ENCODE measurements around the gene CLSTN2. TPM values are rescaled to one million over a fixed set of nuclear protein-coding genes. Genes with fewer than 3 reads are reported as not detected.

The CLSTN2 gene
- total RNA-seq, 2 donors from 2014 or later: 0.08 TPM; not detected in 1

GRCh38 chr3:140007911-140008869, 73.2 kb downstream of the CLSTN2 start:
- no peaks in the 10 kb centered on the region for H3K36me3 Mint-ChIP-seq (ENCODE audit: low read depth)
- H3K4me3 Mint-ChIP-seq: no peak overlapping the region
- H3K27me3 Mint-ChIP-seq: peaks cover 11% of the 10 kb centered on the region
- no peaks in the 10 kb centered on the region for H3K9me3 Mint-ChIP-seq
- no peaks in the 10 kb centered on the region for H3K4me1 Mint-ChIP-seq
- no peak for ATAC-seq (replicated peaks)
- H3K27ac Mint-ChIP-seq: no peak overlapping the region

GRCh38 chr3:140010391-140010790, 75.4 kb downstream of the CLSTN2 start:
- Mint-ChIP-seq H3K9me3 (no peaks in the 10 kb centered on the region), H3K27ac (no peak overlapping the region), H3K36me3 (ENCODE audit: low read depth) (no peaks in the 10 kb centered on the region), H3K4me3 (no peak overlapping the region), H3K27me3 (peaks cover 11% of the 10 kb centered on the region), H3K4me1 (no peaks in the 10 kb centered on the region)
- ATAC-seq (replicated peaks): no peak

GRCh38 chr3:140011086-140011485, 76.1 kb downstream of the CLSTN2 start:
- Mint-ChIP-seq H3K4me3 (no peak overlapping the region), H3K27ac (no peak overlapping the region), H3K4me1 (no peaks in the 10 kb centered on the region), H3K36me3 (ENCODE audit: low read depth) (no peaks in the 10 kb centered on the region), H3K27me3 (peaks cover 11% of the 10 kb centered on the region), H3K9me3 (no peaks in the 10 kb centered on the region)
- ATAC-seq (replicated peaks): no peak

- Mint-ChIP-seq H3K4me3 (no peak overlapping the region), H3K36me3 (ENCODE audit: low read depth) (no peaks in the 10 kb centered on the region), H3K27me3 (peaks cover 11% of the 10 kb centered on the region), H3K9me3 (no peaks in the 10 kb centered on the region), H3K27ac (no peak overlapping the region), H3K4me1 (no peaks in the 10 kb centered on the region)
- no peak for ATAC-seq (replicated peaks)
These were observed 76.8 kb downstream of the CLSTN2 start for GRCh38 chr3:140011611-140012277.

GRCh38 chr3:140013220-140013619, 78.2 kb downstream of the CLSTN2 start:
- Mint-ChIP-seq H3K27me3 (peaks cover 5% of the 10 kb centered on the region), H3K9me3 (no peaks in the 10 kb centered on the region), H3K36me3 (ENCODE audit: low read depth) (no peaks in the 10 kb centered on the region), H3K4me1 (no peaks in the 10 kb centered on the region), H3K4me3 (no peak overlapping the region), H3K27ac (no peak overlapping the region)
- ATAC-seq (replicated peaks): no peak

GRCh38 chr3:140014831-140015495, 80.0 kb downstream of the CLSTN2 start:
- Mint-ChIP-seq H3K27ac (no peak overlapping the region), H3K4me3 (no peak overlapping the region), H3K36me3 (ENCODE audit: low read depth) (no peaks in the 10 kb centered on the region), H3K27me3 (peaks cover 5% of the 10 kb centered on the region), H3K4me1 (no peaks in the 10 kb centered on the region), H3K9me3 (no peaks in the 10 kb centered on the region)
- no peak for ATAC-seq (replicated peaks)

GRCh38 chr3:140015741-140016140, 80.8 kb downstream of the CLSTN2 start:
- no peak overlapping the region for H3K4me3 Mint-ChIP-seq
- H3K27me3 Mint-ChIP-seq: peaks cover 5% of the 10 kb centered on the region
- no peaks in the 10 kb centered on the region for H3K4me1 Mint-ChIP-seq
- no peaks in the 10 kb centered on the region for H3K36me3 Mint-ChIP-seq (ENCODE audit: low read depth)
- ATAC-seq (replicated peaks): no peak
- no peak overlapping the region for H3K27ac Mint-ChIP-seq
- no peaks in the 10 kb centered on the region for H3K9me3 Mint-ChIP-seq

- no peaks in the 10 kb centered on the region for H3K9me3 Mint-ChIP-seq
- H3K27me3 Mint-ChIP-seq: no peaks in the 10 kb centered on the region
- no peak for ATAC-seq (replicated peaks)
- no peak overlapping the region for H3K4me3 Mint-ChIP-seq
- H3K4me1 Mint-ChIP-seq: no peaks in the 10 kb centered on the region
- H3K27ac Mint-ChIP-seq: no peak overlapping the region
- H3K36me3 Mint-ChIP-seq (ENCODE audit: low read depth): no peaks in the 10 kb centered on the region
These were observed 83.6 kb downstream of the CLSTN2 start for GRCh38 chr3:140018556-140018955.

- no peak overlapping the region for H3K27ac Mint-ChIP-seq
- H3K27me3 Mint-ChIP-seq: no peaks in the 10 kb centered on the region
- ATAC-seq (replicated peaks): no peak
- no peaks in the 10 kb centered on the region for H3K36me3 Mint-ChIP-seq (ENCODE audit: low read depth)
- H3K9me3 Mint-ChIP-seq: no peaks in the 10 kb centered on the region
- no peak overlapping the region for H3K4me3 Mint-ChIP-seq
- no peaks in the 10 kb centered on the region for H3K4me1 Mint-ChIP-seq
These were observed 85.0 kb downstream of the CLSTN2 start for GRCh38 chr3:140019946-140020345.

- no peak for ATAC-seq (replicated peaks)
- no peaks in the 10 kb centered on the region for H3K4me1 Mint-ChIP-seq
- H3K27me3 Mint-ChIP-seq: no peaks in the 10 kb centered on the region
- no peaks in the 10 kb centered on the region for H3K9me3 Mint-ChIP-seq
- no peaks in the 10 kb centered on the region for H3K36me3 Mint-ChIP-seq (ENCODE audit: low read depth)
- H3K27ac Mint-ChIP-seq: no peak overlapping the region
- H3K4me3 Mint-ChIP-seq: no peak overlapping the region
These were observed 85.6 kb downstream of the CLSTN2 start for GRCh38 chr3:140020541-140020940.

GRCh38 chr3:140021269-140021668, 86.3 kb downstream of the CLSTN2 start:
- no peak for ATAC-seq (replicated peaks)
- Mint-ChIP-seq H3K4me3 (no peak overlapping the region), H3K9me3 (no peaks in the 10 kb centered on the region), H3K36me3 (ENCODE audit: low read depth) (no peaks in the 10 kb centered on the region), H3K27me3 (no peaks in the 10 kb centered on the region), H3K27ac (no peak overlapping the region), H3K4me1 (no peaks in the 10 kb centered on the region)

GRCh38 chr3:140022066-140022770, 87.2 kb downstream of the CLSTN2 start:
- Mint-ChIP-seq H3K4me1 (no peaks in the 10 kb centered on the region), H3K9me3 (no peaks in the 10 kb centered on the region), H3K27me3 (no peaks in the 10 kb centered on the region), H3K27ac (no peak overlapping the region), H3K4me3 (no peak overlapping the region), H3K36me3 (ENCODE audit: low read depth) (no peaks in the 10 kb centered on the region)
- ATAC-seq (replicated peaks): no peak

- H3K27ac Mint-ChIP-seq: no peak overlapping the region
- no peak overlapping the region for H3K4me3 Mint-ChIP-seq
- no peaks in the 10 kb centered on the region for H3K36me3 Mint-ChIP-seq (ENCODE audit: low read depth)
- peaks cover 3% of the 10 kb centered on the region for H3K9me3 Mint-ChIP-seq
- no peaks in the 10 kb centered on the region for H3K4me1 Mint-ChIP-seq
- ATAC-seq (replicated peaks): peak; percentile 11
- peaks cover 4% of the 10 kb centered on the region for H3K27me3 Mint-ChIP-seq
These were observed 88.9 kb downstream of the CLSTN2 start for GRCh38 chr3:140023616-140024530.

All from activated T-helper 17 cell treated with anti-CD3 and anti-CD28 coated beads, Interleukin-2, amount 50 U/mL, for 72 hours (primary cell).